ENCODE results near the gene SPATA25.
A peak's percentile ranks its signal among the peaks of the same experiment; 100 is the strongest.
"Not testable (repeated sequence)": the region's sequence is repeated elsewhere in the genome, so short reads cannot be mapped to it uniquely, and the experiment has no call there.

Gene SPATA25

GRCh38 chr20:45892828-45893500 is 5.5 kb upstream of the SPATA25 start:
- no peak for DNase-seq

- DNase-seq = peak; percentile 40
Observed at GRCh38 chr20:45892049-45892825, 4.8 kb upstream of the SPATA25 start.

- peak; percentile 92 for DNase-seq
Observed at GRCh38 chr20:45890985-45891983, 3.9 kb upstream of the SPATA25 start, which contains the start of the genes CTSA and NEURL2. CTSA (plus strand) TSS chr20:45891335; CDS start chr20:45891569, 234 bp downstream. NEURL2 (minus strand) TSS chr20:45891208; CDS start chr20:45890991, 217 bp downstream.

DNA sequence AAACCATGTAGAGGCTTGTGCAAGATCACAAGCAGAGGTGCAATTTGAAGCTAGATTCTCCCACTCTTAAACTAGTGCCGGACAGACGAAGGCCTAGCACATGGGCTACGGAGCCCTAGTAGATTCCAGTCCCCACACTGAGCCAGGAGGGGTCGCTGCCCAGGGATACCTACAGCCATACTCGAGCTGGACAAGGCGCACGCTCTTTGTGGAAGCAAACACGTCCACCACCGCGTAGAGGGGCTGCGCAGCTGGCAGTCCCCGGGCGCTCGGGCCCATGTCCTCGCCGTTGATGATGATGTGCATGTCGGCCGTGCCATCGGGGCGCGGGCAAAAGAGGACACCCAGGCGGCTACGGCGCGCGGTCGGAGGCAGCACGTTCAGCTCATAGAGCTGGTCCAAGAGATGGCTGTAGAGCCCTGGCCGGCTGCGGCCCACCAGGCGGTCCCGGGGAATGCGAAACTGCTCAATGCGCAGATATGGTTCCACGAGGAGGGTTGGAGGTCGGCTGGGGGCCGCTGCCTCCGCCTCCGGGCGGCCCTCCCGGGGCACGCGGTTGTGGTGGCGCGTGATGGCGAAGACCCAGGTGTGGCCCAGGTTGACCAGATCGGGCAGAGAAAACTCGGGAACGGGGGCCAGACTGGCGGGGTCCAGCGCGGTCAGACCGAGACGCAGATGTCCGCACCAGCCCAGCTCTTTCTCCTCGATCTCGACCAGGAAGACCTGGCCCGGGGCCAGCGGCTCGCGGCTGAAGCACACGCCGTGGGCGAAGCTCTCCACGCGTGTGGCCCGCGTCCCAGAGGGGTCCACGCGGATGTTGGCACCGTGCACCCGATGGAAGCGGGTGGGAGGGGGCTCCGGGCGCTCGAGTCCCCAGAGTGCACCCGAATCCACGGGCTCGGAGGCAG is 2.9 kb upstream of the SPATA25 start:
- peak; percentile 80 for DNase-seq

GRCh38 chr20:45888681-45889080 is 1.3 kb upstream of the SPATA25 start:
- DNase-seq = no peak

DNA sequence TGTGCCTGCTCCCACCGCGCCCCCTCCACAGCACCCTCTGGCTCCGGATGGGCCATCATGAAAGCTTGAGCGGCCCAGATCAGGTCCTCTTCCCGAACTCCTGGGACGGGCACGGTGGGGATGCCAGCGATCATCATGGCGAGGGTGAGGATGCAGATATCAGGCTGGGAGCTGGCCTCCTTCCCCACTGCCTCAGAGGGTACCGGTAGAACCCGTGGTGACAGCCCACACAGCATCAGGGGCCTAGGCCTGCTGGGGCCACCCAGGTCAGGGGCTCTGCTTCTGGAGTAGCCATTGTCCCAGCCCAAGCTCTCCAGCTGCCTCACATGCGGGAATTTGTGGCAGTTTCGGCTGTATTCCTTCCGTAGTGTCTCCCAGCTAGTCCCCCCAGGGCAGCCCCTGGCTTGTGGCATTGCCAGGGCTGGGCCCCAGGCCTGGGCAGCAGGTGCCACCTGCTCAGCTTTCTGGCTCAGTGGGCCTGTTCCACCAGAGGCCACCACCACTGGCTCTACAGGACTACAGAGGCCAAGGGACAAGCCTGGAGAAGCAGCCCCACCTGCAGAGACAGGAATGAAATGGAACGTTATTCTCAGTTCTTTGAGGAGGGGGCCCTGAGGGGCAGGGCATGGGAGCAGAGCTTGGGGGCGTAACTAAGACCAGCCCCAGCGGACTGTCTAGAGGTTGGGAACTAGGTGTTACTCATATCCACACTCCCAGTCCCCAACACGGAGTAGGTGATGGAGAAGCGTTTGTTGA is 654 bp downstream of the SPATA25 start:
- no peak for DNase-seq

- no peak for DNase-seq
Observed at GRCh38 chr20:45883100-45883469, 4.3 kb downstream of the SPATA25 start.

GRCh38 chr20:45882469-45883099 is 4.8 kb downstream of the SPATA25 start:
- no peak for DNase-seq

DNA sequence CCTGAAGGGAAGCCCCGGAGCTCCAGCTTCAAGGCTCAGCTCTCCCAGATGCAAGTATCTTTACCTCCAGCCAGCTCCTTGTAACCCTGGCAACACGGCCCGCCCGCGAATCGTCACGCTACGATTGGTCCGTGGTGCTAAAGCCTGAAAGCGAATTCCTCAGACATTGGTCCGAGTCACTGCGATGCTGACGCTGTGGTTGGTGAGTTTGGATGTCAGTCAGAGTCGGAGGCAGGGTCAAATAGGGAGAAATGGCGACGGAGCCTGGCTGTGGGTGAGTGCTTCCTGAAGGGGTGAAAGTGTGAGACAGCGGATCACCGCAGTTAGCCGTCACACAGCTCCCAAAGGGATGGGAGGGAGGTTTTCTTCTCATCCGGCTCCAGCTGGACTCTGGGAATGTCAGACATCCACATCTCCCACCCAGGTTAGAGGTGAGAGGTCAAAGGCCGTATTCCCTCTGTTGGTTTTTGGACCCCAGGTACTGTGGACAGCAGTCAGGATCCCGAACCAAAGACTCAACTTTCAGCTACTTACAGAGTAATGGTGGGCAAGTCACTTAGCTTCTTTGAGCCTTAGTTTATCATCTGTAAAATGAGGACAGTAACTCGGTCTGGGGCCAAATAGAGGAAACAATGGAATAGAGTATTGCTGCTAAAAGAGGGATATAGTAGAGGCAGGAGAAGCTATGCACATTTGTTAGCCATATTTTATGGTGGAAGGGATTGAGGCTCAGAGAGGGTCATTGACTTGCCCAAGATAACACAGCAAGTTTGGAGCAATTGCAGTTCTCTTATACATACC is 6.2 kb downstream of the SPATA25 start, which contains the start of gene ZSWIM1:
ZSWIM1 (plus strand) TSS at position 240 of the 801 bp plus-strand sequence. CDS start 1,366 bp downstream, outside the sequence.
- peak; percentile 99 for DNase-seq

- no peak for DNase-seq
Observed at GRCh38 chr20:45878076-45878761, 9.2 kb downstream of the SPATA25 start.

DNA sequence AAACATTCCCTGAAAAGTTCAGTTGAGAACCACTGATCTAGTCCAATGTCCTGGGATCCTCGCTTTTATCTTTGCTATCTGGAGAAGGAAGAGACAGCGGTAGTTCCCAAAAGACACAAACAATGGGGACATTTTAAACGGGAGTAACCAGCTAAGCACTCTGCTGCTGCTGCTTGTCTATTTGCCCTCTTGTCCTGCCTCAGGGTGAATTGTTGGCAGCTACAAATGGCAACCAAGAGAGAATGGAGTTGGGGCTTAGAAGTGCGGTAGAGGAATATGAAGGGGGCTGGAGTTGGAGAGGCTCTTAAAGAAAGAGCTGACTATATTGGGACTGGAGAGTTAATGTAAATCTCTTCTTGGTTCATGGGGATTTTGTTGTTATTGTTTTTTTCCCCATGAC is 12.8 kb downstream of the SPATA25 start:
- no peak for DNase-seq

DNA sequence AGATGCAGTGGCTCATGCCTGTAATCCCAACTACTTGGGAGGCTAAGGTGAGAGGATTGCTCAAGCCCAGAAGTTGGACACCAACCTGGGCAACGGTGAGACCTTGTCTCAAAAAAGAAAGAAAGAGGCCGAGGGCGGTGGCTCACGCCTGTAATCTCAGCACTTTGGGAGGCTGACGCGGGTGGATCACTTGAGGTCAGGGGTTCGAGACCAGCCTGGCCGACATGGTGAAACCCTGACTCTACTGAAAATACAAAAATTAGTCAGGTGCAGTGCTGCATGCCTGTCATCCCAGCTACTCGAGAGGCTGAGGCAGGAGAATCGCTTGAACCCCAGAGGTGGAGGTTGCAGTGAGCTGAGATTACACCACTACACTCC is 13.3 kb downstream of the SPATA25 start:
- not testable (repeated sequence) for DNase-seq

DNA sequence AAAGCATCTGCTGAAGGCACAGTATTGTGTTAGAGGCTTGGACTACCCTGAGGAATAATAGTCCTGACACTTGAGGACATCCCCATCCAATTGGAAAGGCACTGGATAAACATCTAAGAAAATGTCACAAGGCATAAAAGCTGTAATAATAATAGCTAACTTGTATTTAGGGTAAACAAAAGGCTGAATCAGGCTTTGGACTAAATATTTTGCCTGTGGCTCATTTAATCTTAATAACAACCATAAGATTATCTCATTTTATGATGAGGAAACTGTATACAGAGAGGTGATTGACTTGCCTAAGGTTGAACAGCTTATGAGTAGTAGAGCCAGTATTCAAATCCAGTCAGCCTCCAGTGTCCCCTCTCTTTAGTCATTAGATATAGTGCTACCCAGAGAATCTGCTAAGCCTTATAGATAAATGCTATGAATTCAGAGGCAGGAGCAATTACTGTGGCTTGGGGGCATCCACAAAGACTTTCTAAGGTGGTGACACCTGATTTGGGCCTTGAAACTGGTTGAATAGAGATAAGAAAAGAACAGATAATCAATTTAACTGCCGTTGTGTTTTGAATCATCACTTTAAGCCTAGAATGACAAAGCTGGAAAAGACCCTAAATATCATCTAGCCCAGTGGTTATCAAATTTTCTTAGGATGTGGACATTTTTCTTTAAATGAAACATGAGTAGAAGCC is 13.9 kb downstream of the SPATA25 start:
- DNase-seq = no peak

GRCh38 chr20:45872626-45873025 is 14.8 kb downstream of the SPATA25 start:
- DNase-seq = no peak

GRCh38 chr20:45867819-45868176 is 19.6 kb downstream of the SPATA25 start:
- peak; percentile 67 for DNase-seq

- no peak for DNase-seq
Observed at GRCh38 chr20:45867136-45867818, 20.1 kb downstream of the SPATA25 start.

DNA sequence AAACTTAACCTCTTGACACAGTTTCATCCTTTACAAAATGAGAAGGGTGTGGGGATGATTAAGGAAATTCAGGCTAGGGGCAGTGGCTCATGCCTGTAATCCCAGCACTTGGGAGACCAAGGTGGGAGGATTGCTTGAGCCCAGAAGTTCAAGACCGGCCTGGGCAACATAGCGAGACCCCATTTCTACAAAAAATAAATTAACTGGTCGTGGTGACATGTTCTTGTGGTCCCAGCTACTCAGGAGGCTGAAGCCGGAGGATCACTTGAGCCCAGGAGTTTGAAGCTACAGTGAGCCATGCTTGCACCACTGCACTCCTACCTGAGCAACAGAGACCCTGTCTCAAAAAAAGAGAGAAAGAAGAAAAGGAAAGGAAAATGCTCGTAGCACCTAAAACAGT is 21.0 kb downstream of the SPATA25 start:
- no peak for DNase-seq

Data from fibroblast of skin of back (primary cell).